ENCODE data around the gene ARHGEF17.

Gene ARHGEF17

DNA sequence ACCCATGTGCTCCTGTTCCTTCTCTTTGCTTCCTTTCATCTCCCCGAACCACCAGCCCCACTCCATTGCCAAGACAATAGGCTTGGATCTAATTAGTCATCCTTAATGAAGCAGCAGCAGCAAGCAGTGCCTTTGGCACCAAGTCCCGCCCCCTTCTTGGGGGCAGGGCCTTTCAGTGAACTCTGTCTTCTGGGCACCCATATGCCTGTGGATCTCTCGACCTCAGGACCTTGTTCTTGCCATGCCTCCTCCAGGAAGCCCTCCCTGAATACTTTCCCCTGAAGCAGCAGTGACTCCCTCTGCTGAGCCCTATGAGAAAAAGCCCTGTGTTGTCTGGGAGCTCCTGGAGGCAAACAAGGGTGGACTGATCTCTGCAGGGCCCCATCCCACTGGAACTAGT lies 32.1 kb downstream of the ARHGEF17 start:
- TF ChIP-seq, protein P1, sequence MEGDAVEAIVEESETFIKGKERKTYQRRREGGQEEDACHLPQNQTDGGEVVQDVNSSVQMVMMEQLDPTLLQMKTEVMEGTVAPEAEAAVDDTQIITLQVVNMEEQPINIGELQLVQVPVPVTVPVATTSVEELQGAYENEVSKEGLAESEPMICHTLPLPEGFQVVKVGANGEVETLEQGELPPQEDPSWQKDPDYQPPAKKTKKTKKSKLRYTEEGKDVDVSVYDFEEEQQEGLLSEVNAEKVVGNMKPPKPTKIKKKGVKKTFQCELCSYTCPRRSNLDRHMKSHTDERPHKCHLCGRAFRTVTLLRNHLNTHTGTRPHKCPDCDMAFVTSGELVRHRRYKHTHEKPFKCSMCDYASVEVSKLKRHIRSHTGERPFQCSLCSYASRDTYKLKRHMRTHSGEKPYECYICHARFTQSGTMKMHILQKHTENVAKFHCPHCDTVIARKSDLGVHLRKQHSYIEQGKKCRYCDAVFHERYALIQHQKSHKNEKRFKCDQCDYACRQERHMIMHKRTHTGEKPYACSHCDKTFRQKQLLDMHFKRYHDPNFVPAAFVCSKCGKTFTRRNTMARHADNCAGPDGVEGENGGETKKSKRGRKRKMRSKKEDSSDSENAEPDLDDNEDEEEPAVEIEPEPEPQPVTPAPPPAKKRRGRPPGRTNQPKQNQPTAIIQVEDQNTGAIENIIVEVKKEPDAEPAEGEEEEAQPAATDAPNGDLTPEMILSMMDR (conservative IDR thresholded peaks at IDR 0.05; ENCODE audit: low read depth, low read length), result no peak
- no peak overlapping the region for H3K4me3 ChIP-seq (ENCODE audit: low read depth, low read length)
- no peak for DNase-seq (ENCODE audit: low read depth)

DNA sequence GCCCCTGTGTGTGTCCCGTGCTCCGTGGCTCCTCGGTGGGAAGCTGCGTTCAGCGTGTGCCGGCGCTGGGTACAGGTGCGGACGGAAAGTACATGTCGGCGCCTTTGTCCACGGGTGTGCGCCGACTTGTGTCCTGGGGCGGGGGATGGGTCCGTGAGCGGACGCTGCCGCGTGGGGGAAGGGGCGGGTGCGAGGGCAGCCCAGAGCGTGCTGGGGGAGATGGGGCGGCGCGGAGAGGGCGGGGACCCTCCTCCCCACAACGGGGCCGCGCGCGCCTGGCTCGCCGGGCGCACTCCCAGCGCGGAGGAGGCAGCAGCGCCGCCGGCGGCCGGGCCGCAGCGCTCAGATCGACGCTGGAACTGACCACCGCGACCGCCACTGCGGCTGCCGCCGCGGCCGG lies 34.6 kb downstream of the ARHGEF17 start:
- no peak for DNase-seq (ENCODE audit: low read depth)
- H3K4me3 ChIP-seq (ENCODE audit: low read depth, low read length), result peak overlapping the region; percentile 24
- TF ChIP-seq, protein P1 (conservative IDR thresholded peaks at IDR 0.05; ENCODE audit: low read depth, low read length), result no peak

DNA sequence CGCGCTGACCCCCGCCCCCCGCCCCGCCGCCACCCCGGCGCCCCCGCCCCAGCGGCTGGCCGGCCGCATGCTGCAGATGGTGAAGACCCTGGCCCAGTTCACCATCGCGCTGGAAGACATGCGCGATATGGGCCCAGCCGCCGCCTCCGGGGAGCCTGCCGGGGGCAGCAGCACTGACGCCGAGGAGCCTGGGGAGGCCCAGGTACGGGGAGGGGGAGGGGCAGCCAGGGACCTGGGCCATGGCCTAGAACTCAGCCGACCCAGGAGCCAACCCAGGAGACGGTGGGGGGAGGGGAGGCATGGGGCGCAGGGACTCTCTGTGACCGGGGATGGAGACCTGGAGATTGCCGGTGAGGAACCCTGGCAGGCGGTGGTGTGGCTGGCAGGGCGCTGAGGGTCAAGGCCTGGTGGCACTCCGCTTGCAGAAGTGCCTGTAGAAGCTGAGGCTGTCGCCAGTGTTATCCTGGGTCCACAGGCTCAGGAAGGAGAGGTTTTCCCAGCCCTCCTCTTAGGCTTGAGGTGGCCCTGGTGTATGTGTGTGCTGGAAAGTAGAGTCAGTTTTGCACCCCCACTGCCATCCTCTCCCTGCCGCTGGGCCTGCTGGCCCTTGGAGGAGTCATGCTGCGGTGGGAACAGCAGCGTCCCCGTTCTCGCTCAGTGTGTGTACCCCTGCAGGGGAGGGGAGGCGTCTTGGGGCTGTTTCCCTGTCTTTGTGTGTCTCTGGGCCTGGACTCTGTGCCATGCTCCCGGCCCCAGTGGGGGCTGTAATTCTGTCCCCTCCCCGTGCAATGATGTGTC lies 35.2 kb downstream of the ARHGEF17 start:
- DNase-seq (ENCODE audit: low read depth), result no peak
- peak overlapping the region; percentile 17 for H3K4me3 ChIP-seq (ENCODE audit: low read depth, low read length)
- TF ChIP-seq, protein P1 (conservative IDR thresholded peaks at IDR 0.05; ENCODE audit: low read depth, low read length), result no peak

DNA sequence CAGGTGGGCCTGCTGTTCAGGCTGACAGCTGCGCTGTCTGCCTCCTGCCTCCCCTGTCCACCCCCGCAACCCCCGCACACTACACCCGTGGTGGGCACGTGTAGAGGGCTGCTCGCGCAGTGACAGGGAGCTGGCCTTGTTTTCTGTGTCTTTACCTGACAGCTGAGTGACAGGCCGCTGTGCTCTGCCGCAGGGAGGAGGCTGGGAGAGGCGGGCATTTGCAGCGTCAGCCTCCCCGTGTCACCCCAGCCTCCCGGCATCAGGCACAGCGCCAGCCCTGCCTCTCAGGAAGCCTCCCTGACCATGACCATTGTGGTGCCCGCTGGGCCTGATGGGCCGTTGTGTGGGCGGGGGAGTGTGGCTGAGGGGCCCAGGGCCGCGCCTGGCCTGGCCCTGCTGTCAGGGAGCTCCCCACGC lies 36.1 kb downstream of the ARHGEF17 start:
- TF ChIP-seq, protein P1 (conservative IDR thresholded peaks at IDR 0.05; ENCODE audit: low read depth, low read length), result no peak
- DNase-seq (ENCODE audit: low read depth), result no peak
- H3K4me3 ChIP-seq (ENCODE audit: low read depth, low read length), result no peak overlapping the region

DNA sequence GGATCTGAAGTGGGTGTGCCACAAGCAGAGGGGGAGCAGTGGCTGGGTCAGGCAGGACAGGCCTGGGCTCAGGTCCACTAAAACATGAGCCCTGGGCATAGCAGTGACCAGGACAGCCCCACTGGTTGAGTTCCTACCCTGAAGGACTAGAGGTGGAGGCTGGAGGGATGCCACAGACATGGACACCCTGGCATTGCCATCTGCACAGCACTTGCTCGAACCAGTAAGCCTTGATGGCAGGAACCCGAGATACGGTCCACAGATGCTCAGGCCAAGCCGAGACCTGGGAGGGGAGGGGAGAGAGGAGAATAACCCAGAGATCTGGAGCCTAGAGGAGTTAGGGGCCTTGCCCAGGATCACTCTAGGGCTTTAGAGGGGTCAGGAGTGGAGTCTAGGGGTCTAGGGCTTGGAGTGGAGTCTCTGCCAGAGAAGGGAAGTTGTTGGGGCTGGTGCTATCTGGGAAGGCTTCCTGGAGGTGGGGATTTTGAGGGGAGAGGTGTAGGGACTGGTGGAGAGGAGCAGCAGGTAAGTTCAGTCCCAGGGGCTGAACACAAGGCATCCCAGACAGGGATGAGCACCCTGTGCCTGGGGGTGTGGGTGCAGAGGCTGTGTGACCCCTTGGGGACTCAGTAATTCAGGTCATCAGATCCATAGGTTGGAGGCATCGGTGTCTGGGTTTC lies 37.5 kb downstream of the ARHGEF17 start:
- TF ChIP-seq, protein P1 (conservative IDR thresholded peaks at IDR 0.05; ENCODE audit: low read depth, low read length), result no peak
- H3K4me3 ChIP-seq (ENCODE audit: low read depth, low read length), result no peak overlapping the region
- DNase-seq (ENCODE audit: low read depth), result no peak

DNA sequence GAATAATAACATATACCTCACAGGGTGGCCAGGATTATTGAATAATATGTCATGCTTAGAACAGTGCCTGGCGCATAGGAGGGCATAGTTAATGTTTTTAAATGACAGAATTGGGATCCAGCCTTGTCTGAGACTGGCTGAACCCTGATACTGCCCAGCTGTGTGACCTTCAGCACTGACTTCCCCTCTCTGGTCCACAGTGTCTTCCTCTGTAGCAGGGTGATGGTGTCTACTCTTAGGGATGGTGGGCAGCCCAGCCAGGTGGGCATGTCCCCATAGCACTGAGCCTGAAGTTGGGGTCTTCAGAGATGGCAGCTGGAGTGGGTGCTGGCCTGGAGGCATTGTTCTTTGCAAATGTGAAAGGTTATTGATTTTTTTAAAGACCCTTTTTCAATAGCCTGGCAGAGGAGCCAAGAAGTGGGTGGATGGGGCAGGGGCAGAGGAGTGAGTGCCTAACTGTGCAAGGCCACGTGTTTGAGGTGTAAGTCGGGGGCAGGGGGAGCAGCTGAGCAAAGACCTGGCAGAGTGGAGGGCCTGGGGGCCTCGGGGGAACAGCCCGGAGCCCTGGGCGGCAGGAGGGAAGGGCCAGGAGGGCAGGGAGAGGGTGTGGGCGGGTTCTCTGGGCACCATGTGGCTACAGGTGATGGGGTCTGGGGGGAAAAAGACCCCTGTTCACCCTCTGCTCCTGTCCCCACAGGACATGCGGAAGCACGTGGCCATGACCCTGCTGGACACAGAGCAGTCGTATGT lies 38.3 kb downstream of the ARHGEF17 start:
- H3K4me3 ChIP-seq (ENCODE audit: low read depth, low read length), result no peak overlapping the region
- TF ChIP-seq, protein P1 (conservative IDR thresholded peaks at IDR 0.05; ENCODE audit: low read depth, low read length), result no peak
- no peak for DNase-seq (ENCODE audit: low read depth)

Data from choroid plexus epithelial cell (primary cell).